Measurements from ENCODE around the gene SEPTIN8.
"Not testable (repeated sequence)": the region's sequence is repeated elsewhere in the genome, so short reads cannot be mapped to it uniquely, and the experiment has no call there.

The SEPTIN8 gene

GRCh38 chr5:132812123-132812765 is 35.2 kb upstream of the SEPTIN8 start:
- no peak for DNase-seq

- DNase-seq: no peak
These were observed 33.6 kb upstream of the SEPTIN8 start for GRCh38 chr5:132810605-132811004.

GRCh38 chr5:132808866-132809265 is 31.8 kb upstream of the SEPTIN8 start:
- DNase-seq: no peak

- DNase-seq: no peak
These were observed 31.4 kb upstream of the SEPTIN8 start for GRCh38 chr5:132808448-132808847.

GRCh38 chr5:132807163-132807838 is 30.3 kb upstream of the SEPTIN8 start:
- no peak for DNase-seq

- DNase-seq: not testable (repeated sequence)
These were observed 29.7 kb upstream of the SEPTIN8 start for GRCh38 chr5:132806804-132807162.

GRCh38 chr5:132805872-132806271 is 28.8 kb upstream of the SEPTIN8 start:
- DNase-seq: not testable (repeated sequence)

GRCh38 chr5:132804219-132804618 is 27.2 kb upstream of the SEPTIN8 start:
- not testable (repeated sequence) for DNase-seq

- DNase-seq: not testable (repeated sequence)
These were observed 25.6 kb upstream of the SEPTIN8 start for GRCh38 chr5:132802685-132803066.

GRCh38 chr5:132802044-132802684 is 25.1 kb upstream of the SEPTIN8 start:
- DNase-seq: no peak

GRCh38 chr5:132800545-132800944 is 23.5 kb upstream of the SEPTIN8 start:
- DNase-seq: no peak

- no peak for DNase-seq
These were observed 22.4 kb upstream of the SEPTIN8 start for GRCh38 chr5:132799392-132799791.

GRCh38 chr5:132797651-132798050 is 20.6 kb upstream of the SEPTIN8 start:
- DNase-seq: no peak

GRCh38 chr5:132791026-132791425 is 14.0 kb upstream of the SEPTIN8 start:
- no peak for DNase-seq

- DNase-seq: no peak
These were observed 13.3 kb upstream of the SEPTIN8 start for GRCh38 chr5:132790201-132790865.

GRCh38 chr5:132788990-132789886 is 12.2 kb upstream of the SEPTIN8 start:
- no peak for DNase-seq

GRCh38 chr5:132788508-132788907 is 11.5 kb upstream of the SEPTIN8 start:
- DNase-seq: no peak

GRCh38 chr5:132787076-132787475 is 10.0 kb upstream of the SEPTIN8 start:
- no peak for DNase-seq

GRCh38 chr5:132785864-132786263 is 8.8 kb upstream of the SEPTIN8 start:
- no peak for DNase-seq

- no peak for DNase-seq
These were observed 8.3 kb upstream of the SEPTIN8 start for GRCh38 chr5:132785365-132785764.

- DNase-seq: no peak
These were observed 5.1 kb upstream of the SEPTIN8 start for GRCh38 chr5:132782101-132782500.

- DNase-seq: no peak
These were observed 4.0 kb upstream of the SEPTIN8 start for GRCh38 chr5:132781029-132781428.

- no peak for DNase-seq
These were observed 3.5 kb upstream of the SEPTIN8 start for GRCh38 chr5:132780577-132780976.

Data from activated gamma-delta T cell (primary cell).